Neural progenitor cell (in vitro differentiated cells): ENCODE results near the gene USP46.

Experiments used
- CTCF ChIP-seq: fragments of 200-600 bp; sonication (generic); IDR thresholded peaks from 2 replicates; pipeline ENCODE4 v1.5.1; 2017; ENCODE audit warnings: antibody characterized with exemption, mild to moderate bottlenecking
- EZH2 ChIP-seq: fragments of 200-600 bp; sonication (generic); IDR thresholded peaks from 2 replicates; pipeline ENCODE4 v1.6.1; 2017; ENCODE audit warnings: antibody characterized with exemption, mild to moderate bottlenecking, moderate library complexity

GRCh38 chr4:52577624-52577962 lies 81.5 kb downstream of the USP46 start:
- TF ChIP-seq CTCF (no peak), EZH2 (no peak)
